Right ventricle myocardium superior (tissue), 1 donor: ENCODE data around the gene KIF20B. TPM values are rescaled to one million over a fixed set of nuclear protein-coding genes. Genes with fewer than 3 reads are reported as not detected.
"Not testable (repeated sequence)": the region's sequence is repeated elsewhere in the genome, so short reads cannot be mapped to it uniquely, and the experiment has no call there.

ENCODE experiments used
- ATAC-seq: fragments of 200-7000 bp; cut with Tn5 transposase; one replicate; pipeline ENCODE4 v1.9.1; 2020; ENCODE audit warnings: mild to moderate bottlenecking; ENCODE audit not compliant: poor library complexity
- DNase-seq: peaks from one replicate; pipeline ENCODE4 v3.0.0-alpha.2; 2020
- intact Hi-C: fragments of 100-400 bp; cut with DNase I; formaldehyde crosslinking; loops from one replicate; pipeline ENCODE4 v1.11.2; 2022
- total RNA-seq: library from RNA; stranded (reverse); fragmentation: NEBNext Ultra II Directional; extraction: Animal tissue kit (Norgen Biotek cat#: 25700); gene quantifications from one replicate; pipeline ENCODE4 v1.2.1, GENCODE V29; 2021
- donor health status: DM: no; HTN: yes; CAD: no; lungs with severe emphysema.

Gene KIF20B
- total RNA-seq, 1 donor from 2014 or later = 2.6 TPM

GRCh38 chr10:89815049-89815853, 113.9 kb downstream of the KIF20B start:
- DNase-seq (no peak), ATAC-seq (no peak)
- intact Hi-C loops = no loop called here

GRCh38 chr10:89819008-89819407, 117.6 kb downstream of the KIF20B start:
- DNase-seq, ATAC-seq, intact Hi-C loops: not testable (repeated sequence)

Other genes with a start within 250 kb of the KIF20B start
- gene SLC16A12, start 166.0 kb upstream of the KIF20B start, total RNA-seq = 1.3 TPM
- gene PANK1, start 56.3 kb upstream of the KIF20B start, total RNA-seq = 16.9 TPM